HCT116 (cell line): ENCODE data around the gene P4HB. TPM values are rescaled to one million over a fixed set of nuclear protein-coding genes. Genes with fewer than 3 reads are reported as not detected.

Source experiments
- ATAC-seq: fragments of 200-7000 bp; cut with Tn5 transposase; 2 replicates; pipeline ENCODE4 v1.9.1; 2020; ENCODE audit warnings: mild to moderate bottlenecking, moderate library complexity
- BruUV-seq: library from RNA; stranded (reverse); fragments of 400-500 nt; replicated peaks from 2 replicates; lab custom pipeline; 2021; lab: Mats Ljungman, UMichigan
- CTCF ChIA-PET: fragments of 300-600 bp; sonication (Branson Sonifier 250); formaldehyde crosslinking; loops from one replicate; lab custom pipeline; 2021; ENCODE audit warnings: antibody characterized with exemption; lab: Charles Lee
- POLR2A ChIA-PET: fragments of 300-600, 350-600 bp; sonication (Branson Sonifier 250); formaldehyde crosslinking; loops from one replicate; lab custom pipeline; 2021; ENCODE audit warnings: antibody characterized with exemption; lab: Charles Lee
- RAD21 ChIA-PET, 2 experiments: fragments of 300-600 bp; sonication (Branson Sonifier 250); formaldehyde crosslinking; loops; one replicate each; lab custom pipeline; 2023; ENCODE audit warnings: low total read pairs in 2 of 2; ENCODE audit not compliant: uncharacterized antibody in 2 of 2, unreplicated experiment in 2 of 2, low non-redundant PET in 1 of 2; lab: Charles Lee
- DNase-seq: peaks from one replicate; pipeline ENCODE4 v3.0.0-alpha.2; 2010; ENCODE audit warnings: low read depth, low spot score
- H2AFZ ChIP-seq: fragments of 200-600 bp; shearing (Covaris generic), sonication (generic); 2 replicates; pipeline ENCODE4 v1.6.1; 2017; ENCODE audit warnings: low read depth, mixed run types, mixed read lengths, antibody characterized with exemption, low read length; ENCODE audit not compliant: poor library complexity, severe bottlenecking
- H3K27ac ChIP-seq: 2 replicates; pipeline ENCODE4 v1.5.1; 2012; ENCODE audit warnings: low read depth, low read length
- H3K27me3 ChIP-seq: fragments of 200-600 bp; sonication (generic); 2 replicates; pipeline ENCODE4 v1.6.1; 2016; ENCODE audit warnings: mixed run types, low read length, mixed read lengths; ENCODE audit not compliant: insufficient read depth
- H3K36me3 ChIP-seq, 2 experiments: fragments of 200-500 bp in 1 of 2; fragments of 200-600 bp in 1 of 2; sonication (Bioruptor generic) in 1 of 2; sonication (generic) in 1 of 2; 2 replicates each; pipeline versions ENCODE4 v1.5.1 to v1.6.1; 2014 to 2016; ENCODE audit warnings: low read length in 2 of 2, inconsistent platforms in 1 of 2, mixed read lengths in 1 of 2, mixed run types in 1 of 2; ENCODE audit not compliant: insufficient read depth in 2 of 2, control insufficient read depth in 1 of 2
- H3K4me1 ChIP-seq, 2 experiments: fragments of 200-600 bp in 1 of 2; sonication (generic) in 1 of 2; 2 replicates each; pipeline versions ENCODE4 v1.5.1 to v1.6.1; 2012 to 2017; ENCODE audit warnings: low read length in 2 of 2, inconsistent platforms in 1 of 2, mild to moderate bottlenecking in 1 of 2, mixed read lengths in 1 of 2, mixed run types in 1 of 2, moderate library complexity in 1 of 2; ENCODE audit not compliant: insufficient read depth in 2 of 2, control insufficient read depth in 1 of 2
- H3K4me2 ChIP-seq: fragments of 200-600 bp; sonication (generic); 2 replicates; pipeline ENCODE4 v1.6.1; 2017; ENCODE audit warnings: mixed run types, low read length, mixed read lengths
- H3K4me3 ChIP-seq, 2 experiments: fragments of 200-600 bp in 1 of 2; sonication (generic) in 1 of 2; replicated peaks in 1 of 2; 2 replicates each; pipeline ENCODE4 v1.5.1; 2011 to 2016; ENCODE audit warnings: low read length in 2 of 2, control low read depth in 1 of 2, low read depth in 1 of 2, mild to moderate bottlenecking in 1 of 2, mixed read lengths in 1 of 2, mixed run types in 1 of 2
- H3K79me2 ChIP-seq: fragments of 200-600 bp; sonication (generic); 2 replicates; pipeline ENCODE4 v1.6.1; 2017; ENCODE audit warnings: mild to moderate bottlenecking, mixed run types, low read length, moderate library complexity, mixed read lengths; ENCODE audit not compliant: insufficient read depth
- H3K9ac ChIP-seq: fragments of 200-600 bp; sonication (generic); 2 replicates; pipeline ENCODE4 v1.6.1; 2016; ENCODE audit warnings: low read length, mixed read lengths
- H3K9me2 ChIP-seq: fragments of 200-600 bp; sonication (generic), shearing (Covaris generic); 2 replicates; pipeline ENCODE4 v1.6.1; 2017; ENCODE audit warnings: mixed run types, mild to moderate bottlenecking, moderate library complexity; ENCODE audit not compliant: insufficient read depth
- H3K9me3 ChIP-seq, 2 experiments: fragments of 200-500 bp in 1 of 2; fragments of 200-600 bp in 1 of 2; sonication (Bioruptor generic) in 1 of 2; sonication (generic) in 1 of 2; 2 replicates each; pipeline ENCODE4 v1.6.1; 2014 to 2017; ENCODE audit warnings: low read length in 2 of 2, mixed read lengths in 2 of 2, inconsistent platforms in 1 of 2, low read depth in 1 of 2, mild to moderate bottlenecking in 1 of 2, mixed run types in 1 of 2, moderate library complexity in 1 of 2; ENCODE audit not compliant: control insufficient read depth in 1 of 2, insufficient read depth in 1 of 2
- H4K20me1 ChIP-seq: fragments of 200-600 bp; sonication (generic), shearing (Covaris generic); 2 replicates; pipeline ENCODE4 v1.6.1; 2017; ENCODE audit warnings: mixed run types, mild to moderate bottlenecking, moderate library complexity; ENCODE audit not compliant: insufficient read depth
- CBX3 ChIP-seq: IDR thresholded peaks from 2 replicates; pipeline ENCODE4 v1.6.1; 2012; ENCODE audit warnings: low read depth
- ELF1 ChIP-seq: IDR thresholded peaks from 2 replicates; pipeline ENCODE4 v1.6.1; 2012; ENCODE audit warnings: low read depth, borderline replicate concordance
- POLR2A ChIP-seq: IDR thresholded peaks from 2 replicates; pipeline ENCODE4 v1.7.0; 2011; ENCODE audit warnings: borderline replicate concordance; ENCODE audit not compliant: insufficient read depth, insufficient read length; ENCODE audit errors: extremely low read depth
- POLR2AphosphoS5 ChIP-seq: IDR thresholded peaks from 2 replicates; pipeline ENCODE4 v1.6.1; 2011; ENCODE audit warnings: mild to moderate bottlenecking, low read depth, low read length, moderate library complexity
- TCF7L2 ChIP-seq: IDR thresholded peaks from 2 replicates; pipeline ENCODE4 v1.7.0; 2011; ENCODE audit warnings: borderline replicate concordance, inconsistent platforms; ENCODE audit not compliant: insufficient read depth, insufficient read length; ENCODE audit errors: extremely low read depth
- YY1 ChIP-seq: IDR thresholded peaks from 2 replicates; pipeline ENCODE4 v1.6.1; 2011; ENCODE audit warnings: low read length, low read depth, moderate library complexity, mild to moderate bottlenecking; ENCODE audit not compliant: insufficient replicate concordance; ENCODE audit errors: extremely low read depth
- ZFX ChIP-seq: fragments of 450-650 bp; IDR thresholded peaks from 2 replicates; pipeline ENCODE4 v1.6.1; 2017
- ZNF274 ChIP-seq: fragments of 200-500 bp; sonication (Bioruptor generic); IDR thresholded peaks from 2 replicates; pipeline ENCODE4 v1.6.1; 2014; ENCODE audit warnings: mild to moderate bottlenecking, low read depth, low read length, inconsistent platforms
- intact Hi-C: fragments of 100-400 bp; cut with micrococcal nuclease; formaldehyde crosslinking; loops from 2 replicates; pipeline ENCODE4 v1.10.0; 2022
- total RNA-seq: library from RNA; stranded (reverse); gene quantifications from one replicate; pipeline ENCODE4 v1.2.1, GENCODE V29; 2021; ENCODE audit not compliant: unreplicated experiment
- TF ChIP-seq, protein P1 (sequence below), 3 experiments: fragments of 200-600 bp in 1 of 3; sonication (generic) in 1 of 3; IDR thresholded peaks in 2 of 3; conservative IDR thresholded peaks in 1 of 3; 2 replicates each; pipeline ENCODE4 v1.5.1; 2012 to 2017; ENCODE audit warnings: low read depth in 2 of 3, low read length in 2 of 3, antibody characterized with exemption in 1 of 3, borderline replicate concordance in 1 of 3, control low read depth in 1 of 3, mild to moderate bottlenecking in 1 of 3, mixed read lengths in 1 of 3, mixed run types in 1 of 3, moderate library complexity in 1 of 3; ENCODE audit not compliant: insufficient read depth in 1 of 3

Gene P4HB
- total RNA-seq, 1 experiment from 2014 or later, result 1,043 TPM

DNA sequence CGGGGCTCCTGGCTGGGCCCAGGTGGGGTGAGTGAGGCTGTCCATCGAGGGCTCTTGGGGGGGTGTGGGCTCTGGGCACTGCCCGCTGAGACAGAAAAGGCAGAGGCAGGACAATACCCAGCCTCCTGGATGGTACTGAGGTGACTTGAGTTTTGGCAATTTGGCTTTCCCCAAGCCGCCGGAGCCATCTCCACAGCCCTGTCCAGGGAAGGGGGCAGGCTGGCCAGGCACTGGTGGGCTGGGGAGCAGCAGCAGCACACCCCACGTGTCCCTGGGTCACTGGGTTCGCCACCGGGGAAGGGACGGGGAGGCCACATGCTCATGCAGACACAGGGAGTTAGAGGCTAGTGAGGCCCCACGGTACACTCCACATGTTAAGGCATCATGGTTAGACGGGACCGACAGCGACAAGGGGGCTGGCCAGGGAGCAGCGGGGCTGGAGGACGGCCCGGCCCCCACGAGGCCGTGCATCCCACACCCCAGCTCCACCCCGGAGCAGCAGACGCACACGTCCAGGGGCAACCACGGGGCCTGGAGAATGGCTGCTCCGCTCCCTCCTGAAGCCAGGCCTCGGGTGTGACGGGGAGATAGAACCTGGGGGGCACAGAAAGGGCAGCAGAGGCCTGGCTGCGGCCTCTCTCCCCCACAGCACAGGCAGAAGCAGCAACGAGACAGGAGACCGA is 7.8 kb upstream of the P4HB start:
- intact Hi-C loops, result loop anchor here (1.0 kb wide), 1 partner anchor 135 kb away; no protein-coding TSS in a partner anchor
- DNase-seq, result peak; percentile 68
- BruUV-seq, result no TSS peak
- H3K9me3 ChIP-seq, result no peaks in the 10 kb centered on the region
- H3K9me2 ChIP-seq, result no peaks in the 10 kb centered on the region
- H3K27me3 ChIP-seq, result no peaks in the 10 kb centered on the region
- no peak overlapping the region for H2AFZ ChIP-seq
- H3K27ac ChIP-seq, result peak overlapping the region; percentile 99
- ATAC-seq, result peak; percentile 9
- peak overlapping the region; percentile 86 for H3K4me2 ChIP-seq
- 0 out of 2 replicates have a peak, but pooled peaks have one; percentile 44 for TF ChIP-seq ZFX
- peak; percentile 92 for TF ChIP-seq POLR2A
- no peak for TF ChIP-seq ELF1
- TF ChIP-seq, protein P1, sequence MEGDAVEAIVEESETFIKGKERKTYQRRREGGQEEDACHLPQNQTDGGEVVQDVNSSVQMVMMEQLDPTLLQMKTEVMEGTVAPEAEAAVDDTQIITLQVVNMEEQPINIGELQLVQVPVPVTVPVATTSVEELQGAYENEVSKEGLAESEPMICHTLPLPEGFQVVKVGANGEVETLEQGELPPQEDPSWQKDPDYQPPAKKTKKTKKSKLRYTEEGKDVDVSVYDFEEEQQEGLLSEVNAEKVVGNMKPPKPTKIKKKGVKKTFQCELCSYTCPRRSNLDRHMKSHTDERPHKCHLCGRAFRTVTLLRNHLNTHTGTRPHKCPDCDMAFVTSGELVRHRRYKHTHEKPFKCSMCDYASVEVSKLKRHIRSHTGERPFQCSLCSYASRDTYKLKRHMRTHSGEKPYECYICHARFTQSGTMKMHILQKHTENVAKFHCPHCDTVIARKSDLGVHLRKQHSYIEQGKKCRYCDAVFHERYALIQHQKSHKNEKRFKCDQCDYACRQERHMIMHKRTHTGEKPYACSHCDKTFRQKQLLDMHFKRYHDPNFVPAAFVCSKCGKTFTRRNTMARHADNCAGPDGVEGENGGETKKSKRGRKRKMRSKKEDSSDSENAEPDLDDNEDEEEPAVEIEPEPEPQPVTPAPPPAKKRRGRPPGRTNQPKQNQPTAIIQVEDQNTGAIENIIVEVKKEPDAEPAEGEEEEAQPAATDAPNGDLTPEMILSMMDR (IDR thresholded peaks at IDR 0.05 in 2 of 3, conservative IDR thresholded peaks at IDR 0.05 in 1 of 3; ENCODE audit: borderline replicate concordance in 1 of 3, insufficient read depth in 1 of 3, low read depth in 2 of 3, low read length in 2 of 3), result no peak
- TF ChIP-seq ZNF274, result no peak
- no peak for TF ChIP-seq TCF7L2
- TF ChIP-seq YY1, result peak; percentile 2
- no peak for TF ChIP-seq CBX3
- peak; percentile 7 for TF ChIP-seq POLR2AphosphoS5
- TF ChIP-seq, all 23 proteins: peak for 4
- POLR2A ChIA-PET, result interaction anchor here (0.8 to 1.4 kb wide), 3 partner anchors 17 to 140 kb away, joined by 3 to 6 read pairs (median 3); no protein-coding TSS in a partner anchor
- RAD21 ChIA-PET, result no interaction called here
- Histone ChIP-seq H3K4me1 (peaks cover 44 to 85% of the 10 kb centered on the region in 2 experiments), H3K79me2 (peaks cover 65% of the 10 kb centered on the region), H4K20me1 (peaks cover 7% of the 10 kb centered on the region; the same call in 1 of the 2 replicates), H3K4me3 (peak overlapping the region; percentile 5 to 8; a peak in 1 of 4 replicates), H3K9ac (peak overlapping the region; percentile 99), H3K36me3 (peaks cover 11 to 28% of the 10 kb centered on the region in 2 experiments; a peak in 3 of 4 replicates)
- CTCF ChIA-PET, result no interaction called here
